Activated CD8-positive, alpha-beta memory T cell treated with anti-CD3 and anti-CD28 coated beads, Interleukin-2, amount 10 ng/mL, durations not matched to agents 7 days and 5 days (primary cell): ENCODE measurements around the gene FES. TPM values are rescaled to one million over a fixed set of nuclear protein-coding genes. Genes with fewer than 3 reads are reported as not detected.

Source experiments
- ATAC-seq: fragments of 150-1000 bp; cut with Tn5 transposase; one replicate; pipeline ENCODE4 v1.10.0; 2021; ENCODE audit warnings: moderate library complexity
- CTCF ChIA-PET: fragments of 350-600 bp; sonication (Branson Sonifier 250); formaldehyde crosslinking; loops from one replicate; lab custom pipeline; 2021; ENCODE audit warnings: antibody characterized with exemption; lab: Charles Lee
- DNase-seq: peaks from one replicate; pipeline ENCODE4 v3.0.0-alpha.2; 2020
- H3K27ac Mint-ChIP-seq: one replicate; pipeline ENCODE4 v1.8.0; 2021; ENCODE audit warnings: mild to moderate bottlenecking, mixed read lengths
- H3K27me3 Mint-ChIP-seq: one replicate; pipeline ENCODE4 v1.8.0; 2021; ENCODE audit warnings: mixed read lengths
- H3K36me3 Mint-ChIP-seq: one replicate; pipeline ENCODE4 v1.8.0; 2021; ENCODE audit warnings: mild to moderate bottlenecking, mixed read lengths
- H3K4me1 Mint-ChIP-seq: one replicate; pipeline ENCODE4 v1.8.0; 2021; ENCODE audit warnings: mixed read lengths
- H3K4me3 Mint-ChIP-seq: one replicate; pipeline ENCODE4 v1.8.0; 2021; ENCODE audit warnings: mild to moderate bottlenecking, moderate library complexity, mixed read lengths
- H3K9me3 Mint-ChIP-seq: one replicate; pipeline ENCODE4 v1.8.0; 2022; ENCODE audit warnings: low read depth, mixed read lengths
- total RNA-seq, 2 experiments: library from RNA; stranded (reverse); gene quantifications; one replicate each; pipeline ENCODE4 v1.2.3, GENCODE V29; 2021

FES gene
- total RNA-seq, 2 experiments from 2014 or later = 55.7 to 61.2 TPM

- Mint-ChIP-seq H3K4me1 (peaks cover 11% of the 10 kb centered on the region), H3K27me3 (no peaks in the 10 kb centered on the region), H3K4me3 (no peak overlapping the region), H3K36me3 (peaks cover 42% of the 10 kb centered on the region), H3K27ac (no peak overlapping the region), H3K9me3 (no peaks in the 10 kb centered on the region)
- CTCF ChIA-PET = interaction anchor here (0.9 to 2.8 kb wide), 3 partner anchors 9 to 23 kb away, joined by 3 to 13 read pairs (median 7); partner anchors contain the start of gene HDDC3
- ATAC-seq (no peak), DNase-seq (no peak)
Observed at GRCh38 chr15:90941038-90941437, 56.7 kb downstream of the FES start.

- no peaks in the 10 kb centered on the region for H3K27me3 Mint-ChIP-seq
- peaks cover 3% of the 10 kb centered on the region for H3K4me1 Mint-ChIP-seq
- H3K4me3 Mint-ChIP-seq = no peak overlapping the region
- CTCF ChIA-PET = interaction anchor here (1.1 to 2.8 kb wide), 3 partner anchors 11 to 330 kb away, joined by 4 to 13 read pairs (median 7); partner anchors contain the start of gene HDDC3
- H3K36me3 Mint-ChIP-seq = peaks cover 42% of the 10 kb centered on the region
- H3K27ac Mint-ChIP-seq = no peak overlapping the region
- H3K9me3 Mint-ChIP-seq = no peaks in the 10 kb centered on the region
- DNase-seq = no peak
- no peak for ATAC-seq
Observed at GRCh38 chr15:90942354-90943120, 58.2 kb downstream of the FES start.

GRCh38 chr15:90945091-90945490 is 60.8 kb downstream of the FES start:
- no peak overlapping the region for H3K4me3 Mint-ChIP-seq
- H3K9me3 Mint-ChIP-seq = no peaks in the 10 kb centered on the region
- DNase-seq (no peak), ATAC-seq (no peak)
- peaks cover 44% of the 10 kb centered on the region for H3K36me3 Mint-ChIP-seq
- CTCF ChIA-PET = interaction anchor here (1.3 to 1.6 kb wide), 3 partner anchors 10 to 13 kb away, joined by 3 to 6 read pairs (median 6); partner anchors contain the start of genes HDDC3 and UNC45A
- H3K4me1 Mint-ChIP-seq = peaks cover 3% of the 10 kb centered on the region
- no peaks in the 10 kb centered on the region for H3K27me3 Mint-ChIP-seq
- H3K27ac Mint-ChIP-seq = no peak overlapping the region

Other genes starting within 250 kb of the FES start
- 10 to 100 TPM; 83.4 to 92.7 TPM for gene BLM, start 167.2 kb upstream of the FES start, total RNA-seq
- 100 to 1,000 TPM; 487 to 625 TPM for gene FURIN, start 15.9 kb upstream of the FES start, total RNA-seq
- 100 to 1,000 TPM; 174 to 183 TPM for gene MAN2A2, start 18.8 kb downstream of the FES start, total RNA-seq
- gene HDDC3, start 48.0 kb downstream of the FES start, total RNA-seq = 10 to 100 TPM; 33.2 to 39.3 TPM
- 10 to 100 TPM; 76.3 to 84.4 TPM for gene UNC45A, start 50.8 kb downstream of the FES start, total RNA-seq
- gene RCCD1, start 70.4 kb downstream of the FES start, total RNA-seq = 10 to 100 TPM; 35.4 to 50.1 TPM
- 100 to 1,000 TPM; 152 to 208 TPM for gene PRC1, start 110.0 kb downstream of the FES start, total RNA-seq
- 10 to 100 TPM; 19.5 to 24.1 TPM for gene VPS33B, start 138.1 kb downstream of the FES start, total RNA-seq
- gene SV2B, start 215.8 kb downstream of the FES start, total RNA-seq = not detected